Naive thymus-derived CD4-positive, alpha-beta T cell (primary cell): ENCODE measurements around the gene NEK9. TPM values are rescaled to one million over a fixed set of nuclear protein-coding genes. Genes with fewer than 3 reads are reported as not detected.

Experiments
- ATAC-seq: fragments of 150-1000 bp; cut with Tn5 transposase; 2 replicates; pipeline ENCODE4 v1.10.0; 2021; ENCODE audit warnings: mild to moderate bottlenecking, moderate library complexity
- CTCF ChIA-PET: fragments of 350-600 bp; sonication (Branson Sonifier 250); formaldehyde crosslinking; loops from one replicate; lab custom pipeline; 2021; ENCODE audit warnings: antibody characterized with exemption; lab: Charles Lee
- POLR2A ChIA-PET: fragments of 350-600 bp; sonication (Branson Sonifier 250); formaldehyde crosslinking; loops from one replicate; lab custom pipeline; 2021; ENCODE audit warnings: antibody characterized with exemption, inconsistent platforms; lab: Charles Lee
- DNase-seq, 9 donors: peaks; one replicate each; pipeline versions ENCODE4 v3.0.0 to v3.0.0-alpha.2; 2020 to 2022; ENCODE audit warnings: mixed read lengths in 1 of 9
- H3K27ac ChIP-seq: one replicate; pipeline ENCODE4 v1.7.0; 2013; ENCODE audit warnings: mild to moderate bottlenecking, low read depth, low read length, moderate library complexity
- H3K27me3 ChIP-seq, 2 donors: one replicate each; pipeline ENCODE4 v1.7.0; 2013; ENCODE audit warnings: low read length in 2 of 2, mild to moderate bottlenecking in 2 of 2, moderate library complexity in 2 of 2; ENCODE audit not compliant: control insufficient read depth in 2 of 2, insufficient read depth in 2 of 2
- H3K36me3 ChIP-seq, 3 experiments: 1 replicate in 2 of 3; 2 replicates in 1 of 3; pipeline ENCODE4 v1.7.0; 2013; ENCODE audit warnings: low read length in 3 of 3, mild to moderate bottlenecking in 3 of 3, moderate library complexity in 1 of 3; ENCODE audit not compliant: insufficient read depth in 3 of 3, control insufficient read depth in 2 of 3
- H3K4me1 ChIP-seq, 2 donors: one replicate each; pipeline ENCODE4 v1.7.0; 2013; ENCODE audit warnings: low read length in 2 of 2, mild to moderate bottlenecking in 2 of 2, moderate library complexity in 1 of 2; ENCODE audit not compliant: control insufficient read depth in 2 of 2, insufficient read depth in 2 of 2
- H3K4me3 ChIP-seq: 2 replicates; pipeline ENCODE4 v1.7.0; 2013; ENCODE audit warnings: mild to moderate bottlenecking, low read length
- H3K9me3 ChIP-seq, 3 experiments: 1 replicate in 2 of 3; 2 replicates in 1 of 3; pipeline ENCODE4 v1.7.0; 2013; ENCODE audit warnings: low read length in 3 of 3; ENCODE audit not compliant: control insufficient read depth in 2 of 3
- H3K27ac Mint-ChIP-seq, 9 donors: one replicate each; pipeline ENCODE4 v1.8.0; 2020 to 2022; ENCODE audit warnings: mixed read lengths in 9 of 9, mild to moderate bottlenecking in 8 of 9, moderate library complexity in 5 of 9, inconsistent platforms in 2 of 9
- H3K27me3 Mint-ChIP-seq, 5 donors: one replicate each; pipeline ENCODE4 v1.8.0; 2021 to 2022; ENCODE audit warnings: mixed read lengths in 5 of 5, mild to moderate bottlenecking in 1 of 5
- H3K36me3 Mint-ChIP-seq, 5 donors: one replicate each; pipeline ENCODE4 v1.8.0; 2020 to 2022; ENCODE audit warnings: mixed read lengths in 5 of 5, mild to moderate bottlenecking in 3 of 5, inconsistent platforms in 1 of 5
- H3K4me1 Mint-ChIP-seq, 7 donors: one replicate each; pipeline ENCODE4 v1.8.0; 2020 to 2022; ENCODE audit warnings: mixed read lengths in 7 of 7, mild to moderate bottlenecking in 3 of 7, inconsistent platforms in 1 of 7
- H3K4me3 Mint-ChIP-seq, 10 donors: one replicate each; pipeline ENCODE4 v1.8.0; 2020 to 2022; ENCODE audit warnings: mild to moderate bottlenecking in 10 of 10, mixed read lengths in 10 of 10, moderate library complexity in 6 of 10, inconsistent platforms in 2 of 10
- H3K9me3 Mint-ChIP-seq, 11 donors: one replicate each; pipeline ENCODE4 v1.8.0; 2020 to 2022; ENCODE audit warnings: mixed read lengths in 11 of 11, mild to moderate bottlenecking in 4 of 11, inconsistent platforms in 1 of 11, moderate library complexity in 1 of 11
- intact Hi-C, 2 donors: fragments of 100-400 bp; cut with micrococcal nuclease; formaldehyde crosslinking; loops; one replicate each; pipeline ENCODE4 v1.15.1; 2023
- polyA plus RNA-seq, 2 donors: library from polyadenylated mRNA; unstranded; fragments of 300-500 nt; fragmentation: Illumina TruSeq; gene quantifications; one replicate each; pipeline ENCODE4 v1.2.3, GENCODE V29; 2021
- total RNA-seq, 6 experiments: library from RNA in 5 of 6; stranded (reverse) in 5 of 6; gene quantifications; 1 replicate in 5 of 6; 2 replicates in 1 of 6; pipeline ENCODE4 v1.2.3 and lab custom pipeline; 2021 to 2026

NEK9 gene
- total and polyA plus RNA-seq, 7 experiments from 2014 or later, result 16.6 to 141 (median 83.4) TPM

DNA sequence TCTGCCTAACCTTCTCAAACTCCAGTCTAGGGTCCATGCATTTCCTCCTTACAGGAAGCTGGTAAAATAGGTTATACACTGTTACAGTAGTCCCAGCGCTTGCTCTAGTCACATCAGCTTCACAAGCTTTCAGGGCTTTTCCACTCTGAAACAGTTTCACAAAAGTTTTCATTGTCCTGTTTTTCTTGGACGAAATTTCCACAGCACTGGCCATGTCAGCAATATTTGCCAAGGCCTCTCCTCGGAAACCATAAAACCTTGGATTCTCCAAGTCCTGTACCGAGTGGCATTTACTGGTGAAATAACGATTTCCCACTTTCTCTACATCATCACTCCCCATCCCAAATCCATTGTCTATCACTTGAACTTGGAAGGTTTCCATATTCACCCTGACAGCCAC, 77.7 kb downstream of the NEK9 start:
- H3K9me3 Mint-ChIP-seq, result peaks cover 0 to 5% (median 0%) of the 10 kb centered on the region in 11 donors

DNA sequence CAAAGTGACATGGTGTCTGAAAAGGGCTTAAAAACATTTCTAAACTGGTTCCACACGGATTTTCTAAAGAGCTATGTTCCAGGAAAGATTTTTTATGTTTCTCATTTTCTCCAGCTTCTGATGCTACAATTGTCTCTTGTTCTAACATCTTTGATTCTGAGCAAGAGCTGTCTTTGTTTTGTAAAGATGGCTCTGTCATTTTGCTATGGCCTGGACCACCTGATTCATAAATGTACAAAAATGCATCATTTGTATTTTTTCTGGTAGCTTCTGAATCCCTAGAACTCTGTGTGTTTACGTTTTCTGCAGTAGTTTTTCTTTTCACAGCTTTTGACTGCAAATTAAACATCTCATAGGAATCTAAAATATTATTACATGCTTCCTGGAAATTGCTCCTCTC, 78.7 kb downstream of the NEK9 start:
- no peak overlapping the region for H3K4me3 ChIP-seq
- Mint-ChIP-seq H3K36me3 (peaks cover 0 to 26% (median 19%) of the 10 kb centered on the region in 5 donors), H3K27ac (no peak overlapping the region), H3K9me3 (peaks cover 0 to 5% (median 0%) of the 10 kb centered on the region in 11 donors), H3K27me3 (no peaks in the 10 kb centered on the region), H3K4me1 (peaks cover 28 to 75% (median 66%) of the 10 kb centered on the region in 7 donors), H3K4me3 (peak overlapping the region in 1 of 10 donors; percentile 21)
- H3K9me3 ChIP-seq, result no peaks in the 10 kb centered on the region
- POLR2A ChIA-PET, result interaction anchor here (0.9 kb wide), 1 partner anchor 22 kb away, joined by 3 read pairs; no protein-coding TSS in a partner anchor
- H3K4me1 ChIP-seq, result peaks cover 8 to 13% of the 10 kb centered on the region in 2 donors
- ATAC-seq (no peak), DNase-seq (no peak)
- no peak overlapping the region for H3K27ac ChIP-seq
- CTCF ChIA-PET, result interaction anchor here (1.2 kb wide), 1 partner anchor 41 kb away, joined by 7 read pairs; no protein-coding TSS in a partner anchor
- H3K36me3 ChIP-seq, result no peaks in the 10 kb centered on the region
- H3K27me3 ChIP-seq, result no peaks in the 10 kb centered on the region
- intact Hi-C loops, result no loop called here

More for the DNA sequence above, 77.7 kb downstream of the NEK9 start:
- ChIA-PET POLR2A (interaction anchor here (3.7 kb wide), 1 partner anchor 15 kb away, joined by 29 read pairs; the partner anchor contains the start of gene ACYP1), CTCF (interaction anchor here (1.2 kb wide), 1 partner anchor 40 kb away, joined by 7 read pairs; no protein-coding TSS in a partner anchor)
- Histone ChIP-seq H3K27ac (no peak overlapping the region), H3K36me3 (no peaks in the 10 kb centered on the region), H3K4me1 (peaks cover 8 to 13% of the 10 kb centered on the region in 2 donors), H3K4me3 (no peak overlapping the region), H3K27me3 (no peaks in the 10 kb centered on the region), H3K9me3 (no peaks in the 10 kb centered on the region)
- H3K4me1 Mint-ChIP-seq, result peaks cover 26 to 74% (median 61%) of the 10 kb centered on the region in 7 donors
- no peak for ATAC-seq
- intact Hi-C loops, result no loop called here
- H3K4me3 Mint-ChIP-seq, result peak overlapping the region in 3 of 10 donors; percentile 17 to 94 (median 29)
- DNase-seq, result no peak
- peak overlapping the region in 1 of 9 donors; percentile 34 for H3K27ac Mint-ChIP-seq
- H3K36me3 Mint-ChIP-seq, result peaks cover 0 to 23% (median 17%) of the 10 kb centered on the region in 5 donors
- H3K27me3 Mint-ChIP-seq, result no peaks in the 10 kb centered on the region

DNA sequence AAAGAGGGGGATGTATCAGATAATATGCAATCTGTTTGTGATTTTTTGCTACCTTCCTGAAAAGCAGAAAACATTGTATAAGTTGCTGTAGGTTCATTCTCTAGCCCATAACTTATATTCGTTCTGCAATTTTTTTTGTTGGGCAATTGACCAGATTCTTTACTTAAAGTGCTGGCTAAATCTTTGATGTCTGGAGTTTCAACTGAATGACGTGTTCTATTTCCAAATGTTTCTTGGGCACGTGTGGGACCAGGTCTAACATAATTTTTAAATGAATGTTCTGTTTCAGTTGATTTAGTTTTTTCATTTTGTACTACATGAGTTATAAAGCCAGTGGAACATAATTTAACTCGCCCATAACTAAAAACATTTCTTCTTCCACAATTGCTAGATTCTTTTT, 79.3 kb downstream of the NEK9 start:
- intact Hi-C loops, result no loop called here
- Histone ChIP-seq H3K9me3 (no peaks in the 10 kb centered on the region), H3K4me1 (peaks cover 8 to 13% of the 10 kb centered on the region in 2 donors), H3K4me3 (no peak overlapping the region), H3K36me3 (peaks cover 0 to 1% (median 0%) of the 10 kb centered on the region in 3 experiments), H3K27ac (no peak overlapping the region), H3K27me3 (no peaks in the 10 kb centered on the region)
- Mint-ChIP-seq H3K4me3 (peak overlapping the region in 1 of 10 donors; percentile 14), H3K9me3 (peaks cover 0 to 5% (median 0%) of the 10 kb centered on the region in 11 donors), H3K27me3 (no peaks in the 10 kb centered on the region), H3K4me1 (peaks cover 28 to 75% (median 66%) of the 10 kb centered on the region in 7 donors), H3K36me3 (peaks cover 0 to 26% (median 19%) of the 10 kb centered on the region in 5 donors), H3K27ac (no peak overlapping the region)
- POLR2A ChIA-PET, result interaction anchor here (0.9 kb wide), 1 partner anchor 23 kb away, joined by 3 read pairs; no protein-coding TSS in a partner anchor
- no peak for DNase-seq
- CTCF ChIA-PET, result no interaction called here
- no peak for ATAC-seq

DNA sequence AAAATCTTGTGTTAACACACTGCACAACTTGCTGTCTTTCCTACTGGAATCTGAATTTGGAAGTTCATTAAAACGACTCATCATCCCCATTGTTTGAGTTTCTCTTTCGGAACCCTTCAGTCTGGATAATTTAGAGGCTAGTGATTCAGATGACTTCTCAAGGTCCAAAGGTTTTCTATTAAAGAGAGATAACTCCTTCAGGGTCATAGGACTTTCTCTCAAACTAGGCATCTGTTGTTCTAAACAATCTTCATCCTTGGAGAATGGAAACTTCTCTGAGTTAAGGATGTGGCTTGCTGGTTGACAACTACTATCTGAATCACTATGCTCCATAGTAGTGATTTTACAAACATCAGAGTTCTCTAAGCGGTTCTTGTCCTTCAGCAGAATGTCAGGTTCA, 79.9 kb downstream of the NEK9 start:
- peaks cover 0 to 7% (median 0%) of the 10 kb centered on the region in 3 experiments for H3K36me3 ChIP-seq
- no peak overlapping the region for H3K27ac ChIP-seq
- ChIA-PET POLR2A (interaction anchor here (1.4 kb wide), 1 partner anchor 16 kb away, joined by 3 read pairs; the partner anchor contains the start of gene ACYP1), CTCF (no interaction called here)
- DNase-seq (no peak), ATAC-seq (no peak)
- H3K9me3 ChIP-seq, result no peaks in the 10 kb centered on the region
- peaks cover 0 to 5% (median 0%) of the 10 kb centered on the region in 11 donors for H3K9me3 Mint-ChIP-seq
- H3K27me3 ChIP-seq, result no peaks in the 10 kb centered on the region
- H3K4me3 Mint-ChIP-seq, result peak overlapping the region in 1 of 10 donors; percentile 9
- H3K27me3 Mint-ChIP-seq, result no peaks in the 10 kb centered on the region
- H3K4me3 ChIP-seq, result no peak overlapping the region
- peaks cover 8 to 13% of the 10 kb centered on the region in 2 donors for H3K4me1 ChIP-seq
- intact Hi-C loops, result no loop called here
- H3K27ac Mint-ChIP-seq, result no peak overlapping the region
- peaks cover 0 to 31% (median 22%) of the 10 kb centered on the region in 5 donors for H3K36me3 Mint-ChIP-seq
- H3K4me1 Mint-ChIP-seq, result peaks cover 28 to 72% (median 63%) of the 10 kb centered on the region in 7 donors

GRCh38 chr14:75046275-75046674, 80.6 kb downstream of the NEK9 start:
- ChIA-PET CTCF (interaction anchor here (1.0 kb wide), 1 partner anchor 42 kb away, joined by 4 read pairs; no protein-coding TSS in a partner anchor), POLR2A (interaction anchor here (0.7 to 1.4 kb wide), 2 partner anchors 17 to 166 kb away, joined by 3 read pairs; partner anchors contain the start of gene ACYP1)
- H3K36me3 Mint-ChIP-seq, result peaks cover 0 to 31% (median 23%) of the 10 kb centered on the region in 5 donors
- H3K27ac ChIP-seq, result no peak overlapping the region
- H3K27ac Mint-ChIP-seq, result no peak overlapping the region
- H3K27me3 ChIP-seq, result no peaks in the 10 kb centered on the region
- DNase-seq, result no peak
- peaks cover 0 to 1% (median 0%) of the 10 kb centered on the region in 11 donors for H3K9me3 Mint-ChIP-seq
- no peaks in the 10 kb centered on the region for H3K9me3 ChIP-seq
- peak overlapping the region in 1 of 10 donors; percentile 9 for H3K4me3 Mint-ChIP-seq
- peaks cover 0 to 13% (median 5%) of the 10 kb centered on the region in 3 experiments for H3K36me3 ChIP-seq
- no peak for ATAC-seq
- peaks cover 8 to 13% of the 10 kb centered on the region in 2 donors for H3K4me1 ChIP-seq
- peaks cover 25 to 67% (median 58%) of the 10 kb centered on the region in 7 donors for H3K4me1 Mint-ChIP-seq
- H3K4me3 ChIP-seq, result no peak overlapping the region
- no peaks in the 10 kb centered on the region for H3K27me3 Mint-ChIP-seq
- intact Hi-C loops, result no loop called here

DNA sequence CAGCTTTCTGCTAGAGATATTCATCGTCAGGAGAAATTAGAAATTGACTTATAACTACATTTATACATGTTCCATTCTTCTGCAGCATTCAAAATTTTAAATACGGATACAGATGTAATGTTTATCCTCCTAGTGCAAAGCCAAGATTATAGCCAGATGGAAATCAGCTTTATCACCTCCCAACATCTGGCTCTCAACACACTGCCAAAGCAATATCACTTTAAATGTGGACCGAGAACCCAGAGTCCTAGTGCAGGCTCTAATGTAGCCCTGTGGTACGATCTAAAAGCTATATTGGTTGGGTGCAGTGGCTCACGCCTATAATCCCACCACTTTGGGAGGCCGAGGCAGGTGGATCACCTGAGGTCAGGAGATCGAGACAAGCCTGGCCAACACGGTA, 82.1 kb downstream of the NEK9 start:
- DNase-seq (no peak), ATAC-seq (no peak)
- Histone ChIP-seq H3K4me3 (no peak overlapping the region), H3K9me3 (no peaks in the 10 kb centered on the region), H3K27ac (no peak overlapping the region), H3K27me3 (no peaks in the 10 kb centered on the region), H3K4me1 (peaks cover 0 to 4% of the 10 kb centered on the region in 2 donors), H3K36me3 (peaks cover 0 to 13% (median 5%) of the 10 kb centered on the region in 3 experiments)
- H3K36me3 Mint-ChIP-seq, result peaks cover 0 to 31% (median 25%) of the 10 kb centered on the region in 5 donors
- H3K9me3 Mint-ChIP-seq, result no peaks in the 10 kb centered on the region
- intact Hi-C loops, result no loop called here
- ChIA-PET CTCF (no interaction called here), POLR2A (interaction anchor here (0.6 to 1.3 kb wide), 3 partner anchors 12 to 36 kb away, joined by 3 to 4 read pairs (median 4); partner anchors contain the start of gene ACYP1)
- H3K27me3 Mint-ChIP-seq, result no peaks in the 10 kb centered on the region
- H3K4me1 Mint-ChIP-seq, result peaks cover 18 to 56% (median 49%) of the 10 kb centered on the region in 7 donors
- H3K27ac Mint-ChIP-seq, result no peak overlapping the region
- peak overlapping the region in 3 of 10 donors; percentile 16 to 45 (median 21) for H3K4me3 Mint-ChIP-seq
